Neural progenitor cell (in vitro differentiated cells): ENCODE measurements around the gene PRR23E.

ENCODE experiments used
- CTCF ChIP-seq: fragments of 200-600 bp; sonication (generic); IDR thresholded peaks from 2 replicates; pipeline ENCODE4 v1.5.1; 2017; ENCODE audit warnings: antibody characterized with exemption, mild to moderate bottlenecking
- EZH2 ChIP-seq: fragments of 200-600 bp; sonication (generic); IDR thresholded peaks from 2 replicates; pipeline ENCODE4 v1.6.1; 2017; ENCODE audit warnings: antibody characterized with exemption, mild to moderate bottlenecking, moderate library complexity
- EZH2phosphoT487 ChIP-seq: fragments of 200-600 bp; sonication (generic); IDR thresholded peaks from 2 replicates; pipeline ENCODE4 v1.6.1; 2017; ENCODE audit warnings: antibody characterized with exemption

GRCh38 chr3:127197300-127198189 lies 4.6 kb downstream of the PRR23E start:
- TF ChIP-seq CTCF (no peak), EZH2 (no peak), EZH2phosphoT487 (no peak)
